ENCODE results near the gene FBXO44.

DNA sequence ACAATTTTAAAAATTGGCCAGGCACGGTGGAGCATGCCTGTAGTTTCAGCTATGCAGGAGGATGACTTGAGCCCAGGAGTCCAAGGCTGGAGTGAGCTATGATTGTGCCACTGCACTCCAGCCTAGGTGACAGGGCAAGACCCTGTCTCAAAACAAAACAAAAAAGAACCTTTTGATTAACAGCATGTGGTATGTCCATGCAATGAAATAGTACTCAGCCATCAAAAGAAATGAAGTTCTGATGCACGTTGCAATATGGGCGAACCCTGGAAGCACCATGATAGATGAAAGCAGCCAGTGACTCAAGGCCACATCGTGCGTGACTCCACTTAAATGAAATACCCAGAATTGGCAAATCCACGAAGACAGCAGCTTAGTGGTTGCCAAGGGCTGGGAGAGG lies 47.9 kb upstream of the FBXO44 start:
- TF ChIP-seq, protein P1, sequence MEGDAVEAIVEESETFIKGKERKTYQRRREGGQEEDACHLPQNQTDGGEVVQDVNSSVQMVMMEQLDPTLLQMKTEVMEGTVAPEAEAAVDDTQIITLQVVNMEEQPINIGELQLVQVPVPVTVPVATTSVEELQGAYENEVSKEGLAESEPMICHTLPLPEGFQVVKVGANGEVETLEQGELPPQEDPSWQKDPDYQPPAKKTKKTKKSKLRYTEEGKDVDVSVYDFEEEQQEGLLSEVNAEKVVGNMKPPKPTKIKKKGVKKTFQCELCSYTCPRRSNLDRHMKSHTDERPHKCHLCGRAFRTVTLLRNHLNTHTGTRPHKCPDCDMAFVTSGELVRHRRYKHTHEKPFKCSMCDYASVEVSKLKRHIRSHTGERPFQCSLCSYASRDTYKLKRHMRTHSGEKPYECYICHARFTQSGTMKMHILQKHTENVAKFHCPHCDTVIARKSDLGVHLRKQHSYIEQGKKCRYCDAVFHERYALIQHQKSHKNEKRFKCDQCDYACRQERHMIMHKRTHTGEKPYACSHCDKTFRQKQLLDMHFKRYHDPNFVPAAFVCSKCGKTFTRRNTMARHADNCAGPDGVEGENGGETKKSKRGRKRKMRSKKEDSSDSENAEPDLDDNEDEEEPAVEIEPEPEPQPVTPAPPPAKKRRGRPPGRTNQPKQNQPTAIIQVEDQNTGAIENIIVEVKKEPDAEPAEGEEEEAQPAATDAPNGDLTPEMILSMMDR (IDR thresholded peaks at IDR 0.05) = no peak
- TF ChIP-seq POLR2A (IDR thresholded peaks at IDR 0.05) = no peak
